HepG2 (cell line): Measurements from ENCODE around the gene PROX1. TPM values are rescaled to one million over a fixed set of nuclear protein-coding genes. Genes with fewer than 3 reads are reported as not detected.

Source experiments
- CBFB ChIP-seq: sonication (generic); formaldehyde crosslinking; IDR thresholded peaks from 2 replicates; pipeline ENCODE4 v1.4.0; 2020; ENCODE audit warnings: missing genetic modification reagents
- GABPA ChIP-seq, 2 experiments: IDR thresholded peaks; 2 replicates each; pipeline ENCODE4 v1.6.1; 2011 to 2016; ENCODE audit warnings: low read depth in 2 of 2, low read length in 1 of 2, missing biosample characterization in 1 of 2, missing genetic modification characterization in 1 of 2
- IRF2 ChIP-seq: IDR thresholded peaks from 2 replicates; pipeline ENCODE4 v1.6.1; 2018; ENCODE audit warnings: missing genetic modification reagents, missing compliant biosample characterization
- ISX ChIP-seq: sonication (generic); formaldehyde crosslinking; conservative IDR thresholded peaks from 2 replicates; pipeline ENCODE4 v1.5.0; 2020; ENCODE audit warnings: missing genetic modification reagents
- NFIB ChIP-seq: sonication (generic); formaldehyde crosslinking; IDR thresholded peaks from 2 replicates; pipeline ENCODE4 v1.9.0; 2021; ENCODE audit warnings: missing genetic modification reagents, mild to moderate bottlenecking, borderline replicate concordance
- PAX8 ChIP-seq: sonication (generic); formaldehyde crosslinking; IDR thresholded peaks from 2 replicates; pipeline ENCODE4 v1.8.0; 2022; ENCODE audit warnings: mild to moderate bottlenecking, missing genetic modification reagents, borderline replicate concordance
- PCBP2 ChIP-seq: fragments of 200-400 bp; formaldehyde crosslinking; optimal IDR thresholded peaks from 2 replicates; pipeline ENCODE3; 2018; ENCODE audit warnings: low read length, low read depth; ENCODE audit not compliant: poor library complexity, severe bottlenecking
- SMAD1 ChIP-seq: sonication (generic); formaldehyde crosslinking; IDR thresholded peaks from 2 replicates; pipeline ENCODE4 v1.4.0; 2020; ENCODE audit warnings: missing genetic modification reagents, low read depth, mild to moderate bottlenecking, borderline replicate concordance
- TCF12 ChIP-seq, 2 experiments: fragments of 450-650 bp in 1 of 2; sonication (generic) in 1 of 2; formaldehyde crosslinking in 1 of 2; IDR thresholded peaks; 2 replicates each; pipeline versions ENCODE4 v1.6.1 to v1.8.0; 2017 to 2022; ENCODE audit warnings: antibody characterized with exemption in 1 of 2, mild to moderate bottlenecking in 1 of 2, missing genetic modification reagents in 1 of 2, moderate library complexity in 1 of 2
- TRIM24 ChIP-seq: sonication (generic); formaldehyde crosslinking; IDR thresholded peaks from 2 replicates; pipeline ENCODE4 v1.8.0; 2022; ENCODE audit warnings: mild to moderate bottlenecking, missing genetic modification reagents
- ZMYM4 ChIP-seq: sonication (generic); formaldehyde crosslinking; IDR thresholded peaks from 2 replicates; pipeline ENCODE4 v1.8.1; 2023; ENCODE audit warnings: mild to moderate bottlenecking, missing genetic modification reagents
- ZNF317 ChIP-seq: sonication (generic); formaldehyde crosslinking; IDR thresholded peaks from 2 replicates; pipeline ENCODE4 v1.5.0; 2020; ENCODE audit warnings: mild to moderate bottlenecking, missing genetic modification reagents
- ZNF44 ChIP-seq: sonication (generic); formaldehyde crosslinking; IDR thresholded peaks from 2 replicates; pipeline ENCODE4 v1.5.1; 2020; ENCODE audit warnings: mild to moderate bottlenecking, missing genetic modification reagents
- ZNF678 ChIP-seq: sonication (generic); formaldehyde crosslinking; IDR thresholded peaks from 2 replicates; pipeline ENCODE4 v1.4.0; 2020; ENCODE audit warnings: mild to moderate bottlenecking, missing genetic modification reagents
- polyA plus RNA-seq, 8 experiments: library from polyadenylated mRNA; depleted of rRNA in 3 of 8; stranded (reverse) in 7 of 8; unstranded in 1 of 8; fragments of >200 nt; fragmentation: Illumina TruSeq in 4 of 8; extraction: Trizol in 4 of 8; gene quantifications; 2 replicates each; pipeline versions ENCODE4 v1.2.1 to v1.2.3, GENCODE V29; 2011 to 2016; ENCODE audit warnings: low read depth in 4 of 8, missing spikeins in 1 of 8, mixed read lengths in 1 of 8; ENCODE audit not compliant: insufficient read depth in 1 of 8
- total RNA-seq, 5 experiments: library from RNA; depleted of rRNA; stranded (reverse); fragments of >200 nt; fragmentation: Illumina TruSeq; extraction: Trizol; gene quantifications; 2 replicates each; pipeline ENCODE4 v1.2.3, GENCODE V29; 2016; ENCODE audit warnings: low read depth in 1 of 5
- TF ChIP-seq, protein P1 (sequence below): sonication (generic); formaldehyde crosslinking; IDR thresholded peaks from 2 replicates; pipeline ENCODE4 v1.4.0; 2020; ENCODE audit warnings: missing genetic modification reagents
- TF ChIP-seq, protein P2 (sequence below), 2 experiments: IDR thresholded peaks; 2 replicates each; pipeline ENCODE4 v1.6.1; 2011 to 2012; ENCODE audit warnings: low read length in 2 of 2, borderline replicate concordance in 1 of 2, low read depth in 1 of 2, mild to moderate bottlenecking in 1 of 2, moderate library complexity in 1 of 2
- TF ChIP-seq, protein P3 (sequence below): sonication (generic); formaldehyde crosslinking; IDR thresholded peaks from 2 replicates; pipeline ENCODE4 v1.8.0; 2022; ENCODE audit warnings: mild to moderate bottlenecking, missing genetic modification reagents; ENCODE audit not compliant: insufficient replicate concordance
- TF ChIP-seq, protein P4 (sequence below): sonication (generic); formaldehyde crosslinking; IDR thresholded peaks from 2 replicates; pipeline ENCODE4 v1.5.1; 2020; ENCODE audit warnings: missing genetic modification reagents, mild to moderate bottlenecking, borderline replicate concordance

Gene PROX1
- total and polyA plus RNA-seq, 2 of the 13 experiments (the other 11 are each of a cell fraction or from before 2014, with no cell fraction given) = 12.3 to 30.2 TPM

DNA sequence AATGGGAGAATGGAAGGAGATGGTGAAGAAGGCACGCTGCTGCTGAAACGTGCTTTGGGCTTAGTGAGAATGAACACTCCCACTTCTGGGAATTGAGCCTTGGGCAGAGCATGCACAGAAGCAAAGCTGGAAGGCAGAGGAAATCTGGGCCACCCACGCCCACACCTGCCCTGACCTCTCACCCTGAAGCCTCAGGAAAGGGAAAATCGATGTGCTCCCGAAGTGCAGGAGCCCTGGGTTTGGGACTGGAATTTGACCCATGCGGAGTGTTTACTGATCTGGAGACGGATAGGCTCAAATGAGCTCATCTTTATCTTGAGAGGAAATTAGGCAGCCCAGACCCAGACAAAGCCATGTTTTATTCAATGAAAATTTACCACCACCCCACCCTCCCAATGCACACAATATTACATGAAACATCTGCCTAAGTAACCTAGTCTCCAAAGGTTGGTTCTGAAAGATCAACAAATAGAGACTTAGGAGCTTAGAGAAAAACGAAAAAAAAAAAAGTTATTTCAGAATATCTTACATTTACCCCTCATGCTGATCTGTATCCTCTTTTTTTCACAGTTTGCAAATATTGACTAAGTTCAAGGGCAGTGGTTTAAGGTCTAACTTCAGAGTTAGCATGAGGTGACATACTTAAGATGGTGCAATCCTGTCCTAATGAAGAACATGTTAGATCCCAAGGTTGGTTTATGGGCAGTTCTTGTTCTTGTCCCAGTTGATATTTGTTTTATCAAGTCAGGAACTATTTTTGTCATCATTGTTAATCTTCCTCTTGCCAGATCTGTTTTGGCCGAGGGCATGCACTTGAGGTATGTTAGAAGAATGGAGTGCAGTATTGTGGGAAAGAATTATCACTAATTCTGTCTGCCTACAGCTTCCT lies 63.0 kb downstream of the PROX1 start (continued):
- TF ChIP-seq ZNF44 (no peak), TCF12 (IDR thresholded peaks at IDR 0.05) (no peak), TCF12 (CRISPR knock-in tag; IDR thresholded peaks at IDR 0.05) (peak; percentile 96), ZNF317 (CRISPR knock-in tag) (peak; percentile 83; the same call in 1 of the 2 replicates), CBFB (CRISPR knock-in tag) (peak; percentile 49), GABPA (IDR thresholded peaks at IDR 0.05; ENCODE audit: low read depth, low read length) (no peak), GABPA (CRISPR knock-in tag; IDR thresholded peaks at IDR 0.05; ENCODE audit: low read depth) (0 out of 2 replicates have a peak, but pooled peaks have one; percentile 48), TRIM24 (CRISPR knock-in tag) (peak; percentile 76), ZMYM4 (CRISPR knock-in tag) (peak; percentile 96), IRF2 (CRISPR knock-in tag) (peak; percentile 88), SMAD1 (CRISPR knock-in tag) (no peak), PAX8 (no peak), ISX (CRISPR knock-in tag) (peak; percentile 72; the same call in 1 of the 2 replicates), NFIB (no peak), PCBP2 (no peak), ZNF678 (CRISPR knock-in tag) (no peak)
- TF ChIP-seq, protein P1, sequence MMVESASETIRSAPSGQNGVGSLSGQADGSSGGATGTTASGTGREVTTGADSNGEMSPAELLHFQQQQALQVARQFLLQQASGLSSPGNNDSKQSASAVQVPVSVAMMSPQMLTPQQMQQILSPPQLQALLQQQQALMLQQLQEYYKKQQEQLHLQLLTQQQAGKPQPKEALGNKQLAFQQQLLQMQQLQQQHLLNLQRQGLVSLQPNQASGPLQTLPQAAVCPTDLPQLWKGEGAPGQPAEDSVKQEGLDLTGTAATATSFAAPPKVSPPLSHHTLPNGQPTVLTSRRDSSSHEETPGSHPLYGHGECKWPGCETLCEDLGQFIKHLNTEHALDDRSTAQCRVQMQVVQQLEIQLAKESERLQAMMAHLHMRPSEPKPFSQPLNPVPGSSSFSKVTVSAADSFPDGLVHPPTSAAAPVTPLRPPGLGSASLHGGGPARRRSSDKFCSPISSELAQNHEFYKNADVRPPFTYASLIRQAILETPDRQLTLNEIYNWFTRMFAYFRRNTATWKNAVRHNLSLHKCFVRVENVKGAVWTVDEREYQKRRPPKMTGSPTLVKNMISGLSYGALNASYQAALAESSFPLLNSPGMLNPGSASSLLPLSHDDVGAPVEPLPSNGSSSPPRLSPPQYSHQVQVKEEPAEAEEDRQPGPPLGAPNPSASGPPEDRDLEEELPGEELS (CRISPR knock-in tag) = peak; percentile 97
- TF ChIP-seq, protein P2, sequence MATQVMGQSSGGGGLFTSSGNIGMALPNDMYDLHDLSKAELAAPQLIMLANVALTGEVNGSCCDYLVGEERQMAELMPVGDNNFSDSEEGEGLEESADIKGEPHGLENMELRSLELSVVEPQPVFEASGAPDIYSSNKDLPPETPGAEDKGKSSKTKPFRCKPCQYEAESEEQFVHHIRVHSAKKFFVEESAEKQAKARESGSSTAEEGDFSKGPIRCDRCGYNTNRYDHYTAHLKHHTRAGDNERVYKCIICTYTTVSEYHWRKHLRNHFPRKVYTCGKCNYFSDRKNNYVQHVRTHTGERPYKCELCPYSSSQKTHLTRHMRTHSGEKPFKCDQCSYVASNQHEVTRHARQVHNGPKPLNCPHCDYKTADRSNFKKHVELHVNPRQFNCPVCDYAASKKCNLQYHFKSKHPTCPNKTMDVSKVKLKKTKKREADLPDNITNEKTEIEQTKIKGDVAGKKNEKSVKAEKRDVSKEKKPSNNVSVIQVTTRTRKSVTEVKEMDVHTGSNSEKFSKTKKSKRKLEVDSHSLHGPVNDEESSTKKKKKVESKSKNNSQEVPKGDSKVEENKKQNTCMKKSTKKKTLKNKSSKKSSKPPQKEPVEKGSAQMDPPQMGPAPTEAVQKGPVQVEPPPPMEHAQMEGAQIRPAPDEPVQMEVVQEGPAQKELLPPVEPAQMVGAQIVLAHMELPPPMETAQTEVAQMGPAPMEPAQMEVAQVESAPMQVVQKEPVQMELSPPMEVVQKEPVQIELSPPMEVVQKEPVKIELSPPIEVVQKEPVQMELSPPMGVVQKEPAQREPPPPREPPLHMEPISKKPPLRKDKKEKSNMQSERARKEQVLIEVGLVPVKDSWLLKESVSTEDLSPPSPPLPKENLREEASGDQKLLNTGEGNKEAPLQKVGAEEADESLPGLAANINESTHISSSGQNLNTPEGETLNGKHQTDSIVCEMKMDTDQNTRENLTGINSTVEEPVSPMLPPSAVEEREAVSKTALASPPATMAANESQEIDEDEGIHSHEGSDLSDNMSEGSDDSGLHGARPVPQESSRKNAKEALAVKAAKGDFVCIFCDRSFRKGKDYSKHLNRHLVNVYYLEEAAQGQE (IDR thresholded peaks at IDR 0.05; ENCODE audit: borderline replicate concordance in 1 of 2, low read depth in 1 of 2, low read length in 2 of 2) = peak in 1 of 2 experiments; percentile 82; a peak in 1 of 4 replicates
- TF ChIP-seq, protein P3, sequence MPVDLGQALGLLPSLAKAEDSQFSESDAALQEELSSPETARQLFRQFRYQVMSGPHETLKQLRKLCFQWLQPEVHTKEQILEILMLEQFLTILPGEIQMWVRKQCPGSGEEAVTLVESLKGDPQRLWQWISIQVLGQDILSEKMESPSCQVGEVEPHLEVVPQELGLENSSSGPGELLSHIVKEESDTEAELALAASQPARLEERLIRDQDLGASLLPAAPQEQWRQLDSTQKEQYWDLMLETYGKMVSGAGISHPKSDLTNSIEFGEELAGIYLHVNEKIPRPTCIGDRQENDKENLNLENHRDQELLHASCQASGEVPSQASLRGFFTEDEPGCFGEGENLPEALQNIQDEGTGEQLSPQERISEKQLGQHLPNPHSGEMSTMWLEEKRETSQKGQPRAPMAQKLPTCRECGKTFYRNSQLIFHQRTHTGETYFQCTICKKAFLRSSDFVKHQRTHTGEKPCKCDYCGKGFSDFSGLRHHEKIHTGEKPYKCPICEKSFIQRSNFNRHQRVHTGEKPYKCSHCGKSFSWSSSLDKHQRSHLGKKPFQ (CRISPR knock-in tag) = no peak
- TF ChIP-seq, protein P4, sequence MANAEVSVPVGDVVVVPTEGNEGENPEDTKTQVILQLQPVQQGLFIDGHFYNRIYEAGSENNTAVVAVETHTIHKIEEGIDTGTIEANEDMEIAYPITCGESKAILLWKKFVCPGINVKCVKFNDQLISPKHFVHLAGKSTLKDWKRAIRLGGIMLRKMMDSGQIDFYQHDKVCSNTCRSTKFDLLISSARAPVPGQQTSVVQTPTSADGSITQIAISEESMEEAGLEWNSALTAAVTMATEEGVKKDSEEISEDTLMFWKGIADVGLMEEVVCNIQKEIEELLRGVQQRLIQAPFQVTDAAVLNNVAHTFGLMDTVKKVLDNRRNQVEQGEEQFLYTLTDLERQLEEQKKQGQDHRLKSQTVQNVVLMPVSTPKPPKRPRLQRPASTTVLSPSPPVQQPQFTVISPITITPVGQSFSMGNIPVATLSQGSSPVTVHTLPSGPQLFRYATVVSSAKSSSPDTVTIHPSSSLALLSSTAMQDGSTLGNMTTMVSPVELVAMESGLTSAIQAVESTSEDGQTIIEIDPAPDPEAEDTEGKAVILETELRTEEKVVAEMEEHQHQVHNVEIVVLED = no peak; the same call in 1 of the 2 replicates
